A549 treated with AZD9567 at 1 μM for 4 hours (cell line): Measurements from ENCODE around the gene GABRG1. TPM values are rescaled to one million over a fixed set of nuclear protein-coding genes. Genes with fewer than 3 reads are reported as not detected.

Source experiments
- total RNA-seq: library from RNA; stranded (reverse); fragments of 200-300 nt; extraction: Qiagen RNA extraction; gene quantifications from 5 replicates; pipeline ENCODE4 v1.2.3, GENCODE V29; 2022; ENCODE audit not compliant: insufficient read depth

GABRG1 gene
- total RNA-seq = not detected in 5 replicates

GRCh38 chr4:46123913-46124755, at the start of gene GABRG1:
TSS of gene GABRG1 (minus strand) at chr4:46124054. CDS start at chr4:46123913, 141 bp downstream.

